GM18873 (cell line): ENCODE data around the gene CD58.

ENCODE experiments used
- ATAC-seq: cut with Tn5 transposase; IDR thresholded peaks from one replicate; pipeline ENCODE4 v1.9.1; 2021; ENCODE audit warnings: mild to moderate bottlenecking, moderate library complexity, moderate number of reproducible peaks; ENCODE audit not compliant: unreplicated experiment, low FRiP score

The CD58 gene

GRCh38 chr1:116478621-116479020 is 92.2 kb downstream of the CD58 start:
- ATAC-seq: no peak

GRCh38 chr1:116477429-116477828 is 93.4 kb downstream of the CD58 start:
- no peak for ATAC-seq

- ATAC-seq: no peak
Measured at GRCh38 chr1:116476321-116476720, 94.5 kb downstream of the CD58 start.

DNA sequence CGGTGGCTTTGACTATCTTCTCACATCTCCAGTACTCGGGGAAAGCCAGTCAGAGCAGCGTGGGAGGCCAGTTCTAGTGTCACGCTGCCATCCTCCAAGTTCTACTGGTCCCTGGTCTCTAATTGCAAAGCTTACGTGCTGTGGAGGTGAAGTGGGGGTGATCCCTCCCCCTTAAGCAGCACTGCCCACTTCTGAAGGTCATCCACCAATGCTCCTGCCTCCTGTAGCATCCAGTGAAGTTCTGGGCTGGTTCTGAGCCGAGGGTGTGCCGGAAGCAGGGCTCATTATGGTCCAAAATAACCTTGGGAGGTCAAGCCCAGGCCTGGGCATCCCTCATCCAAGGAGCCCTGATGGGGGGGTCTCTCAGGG is 95.0 kb downstream of the CD58 start:
- no peak for ATAC-seq

DNA sequence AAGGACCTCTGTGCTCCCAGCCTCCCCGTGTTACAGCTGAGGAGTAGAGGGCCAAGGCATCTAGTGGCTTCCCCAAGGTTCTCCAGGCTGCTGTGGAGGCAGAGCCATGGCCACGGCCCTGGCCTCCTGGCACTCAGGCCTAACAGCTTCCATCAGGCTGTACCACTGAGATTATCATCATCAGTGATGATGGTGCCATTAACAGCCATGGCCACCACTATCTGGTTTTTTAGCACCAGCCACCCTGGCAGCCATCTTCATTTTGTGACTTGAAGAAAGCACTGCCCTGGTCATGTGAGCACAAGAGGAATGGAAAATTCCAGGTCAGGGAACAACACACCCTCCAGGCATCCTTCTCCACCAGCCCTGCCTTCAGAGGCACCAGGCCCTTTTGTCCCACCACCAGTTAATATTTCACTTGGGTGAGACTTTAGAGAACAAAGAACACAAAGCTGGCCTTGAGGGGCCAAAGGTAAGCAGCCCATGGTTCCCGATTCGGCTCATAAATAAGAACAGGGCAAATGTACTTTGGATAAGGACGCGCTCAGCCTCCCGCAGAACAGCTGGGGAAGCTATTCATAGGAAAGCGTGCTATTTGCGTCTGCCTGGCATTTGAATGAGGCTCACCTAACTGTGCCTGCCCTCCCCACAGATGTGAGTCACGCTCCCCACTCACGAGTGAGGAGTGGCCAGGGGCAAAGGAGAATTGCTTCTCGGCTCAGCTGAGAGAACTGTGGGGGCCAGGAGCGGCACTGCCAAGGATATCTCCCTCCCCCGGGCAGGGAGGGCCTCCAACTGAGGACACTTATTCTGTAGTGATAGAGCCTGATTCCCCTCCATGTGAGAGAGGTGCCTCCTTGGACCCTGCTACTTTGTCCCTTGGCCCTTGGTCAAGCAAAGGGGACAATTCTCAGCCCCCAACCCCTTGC is 95.6 kb downstream of the CD58 start:
- ATAC-seq: no peak

DNA sequence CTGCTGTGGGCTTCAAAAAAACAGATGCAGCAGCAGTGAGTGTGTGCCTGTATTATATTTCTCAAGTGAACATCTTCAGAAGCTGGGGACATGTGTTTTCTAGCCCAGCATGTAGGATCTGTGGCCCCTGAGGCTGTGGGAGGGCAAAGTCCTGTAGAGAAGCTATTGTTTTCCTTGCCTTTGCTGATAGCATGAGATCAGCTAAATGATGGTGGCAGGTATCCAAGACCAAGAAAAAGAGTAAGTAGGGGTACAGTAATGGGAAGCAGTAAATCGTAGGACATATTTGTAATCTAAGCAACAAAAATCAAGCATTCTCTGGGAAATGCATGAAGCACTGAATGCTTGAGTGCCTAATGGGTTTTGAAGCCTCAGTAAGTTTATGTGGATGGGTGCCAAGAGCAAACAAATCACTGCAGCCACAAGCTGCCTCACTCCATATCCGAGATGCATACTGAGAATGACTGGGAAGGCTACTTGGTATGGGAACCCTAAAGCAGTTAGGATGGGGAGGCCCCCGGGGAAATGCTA is 98.3 kb downstream of the CD58 start:
- ATAC-seq: no peak

- no peak for ATAC-seq
Measured at GRCh38 chr1:116471241-116471640, 99.6 kb downstream of the CD58 start.

- no peak for ATAC-seq
Measured at GRCh38 chr1:116470671-116471070, 100.2 kb downstream of the CD58 start.

DNA sequence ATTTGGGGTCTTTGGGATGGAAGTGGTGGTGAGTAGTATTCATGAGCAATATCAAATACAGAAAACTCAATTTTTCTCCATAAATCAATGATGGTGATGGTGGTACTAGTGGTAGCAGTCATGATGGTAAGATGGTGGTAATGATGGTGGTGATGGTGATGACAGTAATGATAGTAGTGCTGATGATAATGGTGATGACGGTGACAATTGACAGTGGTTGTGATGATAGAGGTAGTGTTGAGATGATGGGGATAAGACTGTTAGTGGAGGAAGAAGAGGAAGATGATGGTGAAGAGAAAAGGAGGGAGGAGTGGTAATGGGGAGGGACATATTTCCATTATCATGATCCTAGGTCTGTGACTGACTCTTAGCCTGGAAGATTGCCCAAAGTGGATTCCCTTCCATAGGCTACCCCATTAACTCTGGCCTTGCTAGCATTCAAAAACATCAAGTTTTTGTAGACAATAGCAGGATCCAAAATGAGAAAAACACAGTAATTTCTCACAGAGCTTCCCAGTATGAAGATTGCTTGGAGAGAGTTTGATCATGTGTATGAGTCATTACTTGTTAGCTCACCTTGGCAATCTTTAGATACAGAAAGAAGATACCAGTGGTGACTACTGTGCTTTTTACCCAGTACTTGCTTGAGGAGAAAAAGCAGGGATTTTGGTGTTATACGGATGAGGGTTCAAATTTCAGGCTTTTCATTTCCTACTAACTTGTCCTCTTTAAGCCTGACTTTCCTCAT is 103.8 kb downstream of the CD58 start:
- ATAC-seq: no peak

DNA sequence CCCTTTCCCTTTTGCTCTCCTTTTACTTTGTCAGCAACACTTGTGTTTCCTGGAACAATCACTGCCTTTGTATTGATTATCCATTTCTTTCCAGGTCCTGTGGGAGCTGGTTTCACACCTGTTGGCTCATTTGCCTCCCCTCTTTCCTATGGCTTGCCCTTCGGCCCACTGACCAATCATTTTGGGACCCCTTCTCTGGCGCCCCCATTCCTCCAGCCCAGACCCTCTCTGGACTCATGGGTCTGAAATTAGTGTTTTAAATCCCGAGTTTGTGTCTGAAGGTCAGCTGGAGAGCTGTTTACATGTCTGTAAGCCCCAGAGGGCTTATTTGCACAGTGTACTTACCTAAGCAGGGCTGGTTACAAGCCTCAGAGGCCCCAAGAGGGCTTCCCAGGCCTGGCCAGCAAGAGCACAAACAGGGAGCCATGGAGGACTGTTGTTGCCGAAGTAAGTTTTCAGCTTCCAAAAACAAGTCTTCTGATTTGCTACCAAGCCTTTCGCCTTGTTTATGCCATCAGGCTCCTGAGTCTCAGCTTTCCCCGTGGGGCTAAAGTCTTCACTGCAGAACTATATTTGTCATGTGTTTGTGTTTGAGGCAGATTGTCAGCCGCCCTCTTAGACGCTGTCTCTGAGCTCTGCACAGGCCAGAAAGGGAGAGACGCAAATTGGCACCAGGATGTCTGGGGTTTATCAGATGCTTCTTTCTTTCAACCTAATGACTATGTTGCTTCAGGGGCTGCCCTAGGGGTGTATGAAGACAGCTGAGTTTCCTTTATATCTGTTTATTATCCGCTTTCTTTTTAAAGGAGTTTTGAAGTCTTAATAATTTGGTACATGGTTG is 104.8 kb downstream of the CD58 start:
- ATAC-seq: no peak

DNA sequence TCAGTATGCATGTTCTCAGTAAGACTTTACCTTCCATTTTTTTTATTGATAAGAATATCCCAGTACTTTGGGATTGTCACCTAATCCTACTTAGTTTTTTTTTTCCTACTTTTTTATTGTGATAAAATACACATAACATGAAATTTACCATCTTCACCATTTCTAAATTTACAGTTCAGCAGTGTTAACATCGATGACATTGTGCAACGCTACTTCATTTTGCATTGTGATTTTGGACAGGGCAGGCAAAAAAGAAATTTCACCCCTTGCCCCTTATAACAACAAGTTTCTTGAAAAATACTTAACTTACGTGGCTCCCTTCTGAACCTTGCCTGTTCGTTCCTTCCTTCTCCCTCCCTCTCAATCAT is 105.4 kb downstream of the CD58 start:
- no peak for ATAC-seq
